Stimulated activated CD8-positive, alpha-beta memory T cell treated with anti-CD3 and anti-CD28 coated beads, Interleukin-12 subunit alpha, Interleukin-12 subunit beta, amount 100 ng/mL, for 24 hours (primary cell): ENCODE measurements around the gene PRTG.
"Not testable (repeated sequence)": the region's sequence is repeated elsewhere in the genome, so short reads cannot be mapped to it uniquely, and the experiment has no call there.

Experiments
- DNase-seq: peaks from one replicate; pipeline ENCODE4 v3.0.0-alpha.2; 2020; ENCODE audit errors: extremely low read depth

Gene PRTG, protein sequence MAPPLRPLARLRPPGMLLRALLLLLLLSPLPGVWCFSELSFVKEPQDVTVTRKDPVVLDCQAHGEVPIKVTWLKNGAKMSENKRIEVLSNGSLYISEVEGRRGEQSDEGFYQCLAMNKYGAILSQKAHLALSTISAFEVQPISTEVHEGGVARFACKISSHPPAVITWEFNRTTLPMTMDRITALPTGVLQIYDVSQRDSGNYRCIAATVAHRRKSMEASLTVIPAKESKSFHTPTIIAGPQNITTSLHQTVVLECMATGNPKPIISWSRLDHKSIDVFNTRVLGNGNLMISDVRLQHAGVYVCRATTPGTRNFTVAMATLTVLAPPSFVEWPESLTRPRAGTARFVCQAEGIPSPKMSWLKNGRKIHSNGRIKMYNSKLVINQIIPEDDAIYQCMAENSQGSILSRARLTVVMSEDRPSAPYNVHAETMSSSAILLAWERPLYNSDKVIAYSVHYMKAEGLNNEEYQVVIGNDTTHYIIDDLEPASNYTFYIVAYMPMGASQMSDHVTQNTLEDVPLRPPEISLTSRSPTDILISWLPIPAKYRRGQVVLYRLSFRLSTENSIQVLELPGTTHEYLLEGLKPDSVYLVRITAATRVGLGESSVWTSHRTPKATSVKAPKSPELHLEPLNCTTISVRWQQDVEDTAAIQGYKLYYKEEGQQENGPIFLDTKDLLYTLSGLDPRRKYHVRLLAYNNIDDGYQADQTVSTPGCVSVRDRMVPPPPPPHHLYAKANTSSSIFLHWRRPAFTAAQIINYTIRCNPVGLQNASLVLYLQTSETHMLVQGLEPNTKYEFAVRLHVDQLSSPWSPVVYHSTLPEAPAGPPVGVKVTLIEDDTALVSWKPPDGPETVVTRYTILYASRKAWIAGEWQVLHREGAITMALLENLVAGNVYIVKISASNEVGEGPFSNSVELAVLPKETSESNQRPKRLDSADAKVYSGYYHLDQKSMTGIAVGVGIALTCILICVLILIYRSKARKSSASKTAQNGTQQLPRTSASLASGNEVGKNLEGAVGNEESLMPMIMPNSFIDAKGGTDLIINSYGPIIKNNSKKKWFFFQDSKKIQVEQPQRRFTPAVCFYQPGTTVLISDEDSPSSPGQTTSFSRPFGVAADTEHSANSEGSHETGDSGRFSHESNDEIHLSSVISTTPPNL

DNA sequence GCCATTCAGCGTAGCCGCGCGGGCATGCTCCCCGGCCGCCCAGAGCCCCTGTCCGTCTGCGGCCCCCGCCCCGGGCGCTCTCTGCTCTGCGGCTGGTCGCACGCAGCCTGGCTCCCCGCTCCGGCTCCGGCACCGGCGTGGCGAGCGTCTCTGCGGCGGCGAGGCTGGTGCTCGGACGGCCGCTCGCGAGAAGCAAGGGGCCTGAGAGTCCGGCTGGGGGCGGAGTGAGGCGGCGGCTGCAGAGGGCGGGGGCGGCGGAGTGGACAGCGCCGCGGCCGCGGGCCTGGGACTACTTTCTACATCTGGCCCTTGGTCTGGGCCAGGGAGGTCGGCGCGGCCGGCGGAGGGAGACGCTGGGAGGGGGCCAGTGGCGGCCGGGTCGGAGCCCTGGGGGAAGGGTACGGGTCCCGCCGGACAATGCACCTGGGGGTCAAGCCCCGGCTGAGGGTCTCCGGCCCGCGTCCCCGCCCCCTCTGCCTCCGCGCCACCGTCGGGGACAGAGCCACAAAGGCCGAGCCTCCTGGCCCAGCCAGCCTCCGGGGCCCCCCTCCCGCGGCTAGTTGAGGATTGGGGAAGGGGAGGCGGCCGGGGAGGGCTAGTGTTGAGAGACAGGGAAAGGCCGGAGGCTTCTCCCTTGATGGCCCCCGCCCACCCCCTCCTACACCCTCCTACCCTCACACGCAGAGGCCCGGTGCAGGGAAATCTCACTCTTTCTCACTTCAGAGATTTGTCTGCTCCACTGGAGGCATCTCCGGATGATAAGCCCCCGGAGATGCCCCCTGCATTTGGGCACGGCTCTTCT lies at the start of gene PRTG:
PRTG (minus strand) TSS at position 226 of the 802 bp plus-strand sequence; CDS start at position 5, 221 bp downstream.
- no peak for DNase-seq

DNA sequence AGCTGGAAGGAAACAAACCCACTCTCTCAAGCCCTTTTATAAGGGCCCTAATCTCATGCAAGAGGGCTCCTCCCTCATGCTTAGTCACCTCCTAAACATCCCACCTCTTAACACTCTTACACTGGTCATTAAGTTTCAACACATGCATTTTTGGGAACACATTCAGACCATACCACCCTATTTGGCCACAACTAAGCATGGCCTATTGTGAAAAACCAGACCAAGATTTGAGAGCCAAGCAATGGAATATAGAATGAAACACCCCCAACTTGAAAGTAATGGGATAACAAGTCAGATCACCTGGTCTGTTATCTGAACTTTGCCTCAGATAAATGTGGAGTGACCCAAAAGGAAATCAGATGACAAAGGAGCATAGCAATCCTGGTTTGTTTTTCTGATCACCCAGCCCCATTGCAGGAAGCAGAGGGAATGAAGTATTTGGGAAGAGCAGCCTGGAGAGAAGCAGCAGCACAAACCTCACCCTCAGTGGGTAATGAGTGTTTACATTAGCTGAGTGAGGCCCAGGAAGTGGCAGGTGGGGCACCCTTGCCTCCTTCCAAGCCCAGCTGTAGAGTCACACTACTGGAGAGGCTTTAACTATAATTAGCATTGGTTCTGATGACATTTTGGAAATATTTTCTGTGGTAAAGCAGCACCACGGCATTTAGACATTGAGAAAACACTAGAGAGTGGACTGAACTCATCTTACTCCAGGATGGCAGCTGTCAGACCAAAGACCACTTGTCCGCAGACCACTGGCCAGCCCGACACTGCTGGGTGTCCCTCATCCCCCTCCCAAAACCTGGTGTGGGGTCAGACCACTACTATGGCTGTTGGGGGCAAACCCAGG lies 48.8 kb upstream of the PRTG start:
- no peak for DNase-seq

DNA sequence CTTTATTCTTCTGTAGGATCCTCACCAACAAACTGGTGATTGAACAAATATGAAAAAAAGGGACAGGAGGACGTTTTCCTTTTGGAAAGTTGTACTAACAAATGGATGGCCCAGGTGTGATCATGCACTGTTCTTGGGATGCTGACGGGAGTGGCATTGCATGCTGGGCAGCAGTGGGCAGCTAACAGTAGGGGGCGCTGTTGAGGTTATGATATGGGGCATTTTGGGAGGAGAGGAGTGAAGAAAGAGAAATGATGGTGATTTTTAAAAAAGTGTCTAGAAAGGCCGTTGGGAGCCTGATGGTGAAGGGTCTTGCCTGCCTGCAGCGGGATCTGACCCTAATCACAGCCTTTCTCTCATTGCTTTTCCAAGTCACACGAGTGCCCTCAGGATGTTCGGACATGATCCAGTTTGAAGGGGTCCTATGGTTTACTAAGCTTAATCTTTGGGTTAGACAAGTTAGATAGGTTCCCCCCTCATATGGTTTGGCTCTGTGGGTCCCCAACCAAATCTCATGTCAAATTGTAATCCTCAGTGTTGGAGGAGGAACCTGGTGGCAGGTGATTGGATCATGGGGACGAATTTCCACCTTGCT lies 46.2 kb upstream of the PRTG start:
- peak; percentile 5 for DNase-seq

DNA sequence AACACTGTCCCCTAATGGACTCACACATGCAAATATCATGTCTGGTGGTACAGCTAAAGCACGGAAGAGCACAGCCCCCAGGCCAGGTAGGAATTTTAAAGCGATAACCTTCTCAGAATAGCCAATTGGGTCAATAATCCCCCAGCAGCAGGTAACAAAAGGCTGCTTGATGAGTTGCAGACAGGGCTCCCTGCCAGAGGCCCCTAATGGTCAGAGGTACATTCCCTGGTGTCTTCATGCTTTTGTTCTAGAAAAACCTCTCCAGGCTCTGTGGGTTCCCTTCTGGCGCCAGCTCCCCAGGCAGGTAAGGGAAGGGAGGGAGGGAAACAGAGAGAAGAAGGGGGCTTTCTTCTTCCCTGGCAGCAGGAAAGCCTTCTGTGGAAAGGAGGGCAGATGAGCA lies 43.4 kb upstream of the PRTG start:
- no peak for DNase-seq

DNA sequence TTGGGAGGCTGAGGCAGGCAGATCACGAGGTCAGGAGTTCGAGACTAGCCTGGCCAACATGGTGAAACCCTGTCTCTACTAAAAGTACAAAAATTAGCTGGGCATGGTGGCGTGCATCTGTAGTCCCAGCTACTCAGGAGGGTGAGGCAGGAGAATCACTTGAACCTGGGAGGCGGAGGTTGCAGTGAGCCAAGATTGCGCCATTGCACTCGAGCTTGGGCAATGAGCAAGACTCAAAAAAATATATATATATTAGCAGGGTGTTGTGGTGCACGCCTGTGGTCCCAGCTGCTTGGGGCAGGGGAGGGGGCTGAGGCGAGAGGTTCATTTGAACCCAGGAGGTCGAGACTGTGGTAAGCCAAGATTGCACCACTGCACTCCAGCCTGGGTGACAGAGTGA lies 42.6 kb upstream of the PRTG start:
- DNase-seq: not testable (repeated sequence)

DNA sequence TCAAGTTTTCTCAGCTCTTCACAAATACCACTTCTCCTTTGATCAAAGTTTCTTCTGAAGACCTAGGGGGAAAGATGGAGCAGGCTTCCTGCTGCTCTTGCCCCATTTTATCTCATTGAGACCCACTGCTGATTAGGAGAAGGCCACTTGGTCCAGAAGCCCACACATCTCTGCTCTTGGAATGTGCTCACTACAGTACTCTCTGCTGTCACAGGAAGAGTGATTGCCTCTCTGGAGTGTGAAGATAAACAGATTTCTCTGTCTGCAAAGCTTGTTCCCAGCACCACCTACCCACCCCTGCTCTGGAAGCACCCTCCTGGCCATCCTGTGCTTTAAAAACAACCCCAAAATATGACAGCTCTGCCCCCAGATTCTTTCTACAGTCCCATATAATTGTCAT lies 41.3 kb upstream of the PRTG start:
- DNase-seq: no peak

DNA sequence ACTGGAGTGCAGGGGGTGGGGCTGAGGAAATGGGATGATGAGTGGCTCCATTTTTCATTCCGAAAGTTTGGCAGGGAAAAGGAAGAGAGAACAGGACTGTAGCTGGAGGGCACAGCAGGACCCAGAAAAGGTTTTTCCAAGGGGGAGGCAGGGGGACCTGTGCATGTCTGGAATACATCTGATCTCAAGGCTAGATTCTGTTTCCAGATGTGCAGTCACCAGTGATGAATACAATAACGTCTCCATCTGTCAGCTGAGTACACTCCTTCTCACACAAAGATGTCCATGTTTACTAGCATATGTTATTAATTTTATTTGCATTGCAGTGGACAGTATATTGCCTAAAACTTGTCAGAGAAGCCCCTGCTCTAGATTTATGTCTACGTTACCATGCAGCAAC lies 39.9 kb upstream of the PRTG start:
- no peak for DNase-seq

DNA sequence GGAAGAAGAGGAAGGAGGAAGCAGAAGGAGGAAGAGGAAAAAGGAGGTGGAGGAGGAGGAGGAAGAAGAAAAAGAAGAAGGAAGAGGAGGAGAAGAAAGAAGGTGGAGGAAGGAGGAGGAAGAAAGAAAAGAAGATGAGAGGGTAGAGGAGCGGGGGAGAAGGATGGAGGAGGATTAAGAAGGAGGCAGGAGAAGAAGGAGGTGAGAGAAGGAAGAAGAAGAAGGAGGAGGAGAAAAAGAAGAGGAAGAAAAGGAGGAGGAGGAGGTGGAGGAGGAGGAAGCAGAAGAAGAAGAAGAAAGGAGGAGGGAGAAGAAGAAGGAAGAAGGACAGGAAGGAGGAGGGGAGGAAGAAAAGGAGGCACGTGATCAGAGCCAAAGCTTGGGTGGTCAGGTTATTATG lies 37.3 kb upstream of the PRTG start:
- DNase-seq: no peak

DNA sequence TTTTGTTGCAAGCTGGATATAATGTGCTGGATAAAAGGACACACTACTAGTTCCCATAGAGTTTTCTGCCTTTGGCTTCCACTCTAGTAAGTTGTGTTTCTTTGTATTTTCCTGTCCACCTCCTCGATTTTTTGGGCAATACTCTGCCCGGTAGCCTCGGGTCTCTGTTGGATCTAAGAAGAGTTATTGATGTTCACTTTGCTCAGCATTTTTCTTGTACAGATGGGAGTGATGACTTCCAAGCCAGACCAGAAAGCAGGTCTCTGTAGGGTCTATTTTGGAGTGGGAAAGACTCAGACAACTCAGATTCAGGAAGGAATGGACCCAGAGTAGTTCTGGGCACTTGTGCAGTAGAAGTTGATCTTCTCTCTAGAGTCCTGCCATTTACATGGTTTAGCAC lies 36.0 kb upstream of the PRTG start:
- no peak for DNase-seq

DNA sequence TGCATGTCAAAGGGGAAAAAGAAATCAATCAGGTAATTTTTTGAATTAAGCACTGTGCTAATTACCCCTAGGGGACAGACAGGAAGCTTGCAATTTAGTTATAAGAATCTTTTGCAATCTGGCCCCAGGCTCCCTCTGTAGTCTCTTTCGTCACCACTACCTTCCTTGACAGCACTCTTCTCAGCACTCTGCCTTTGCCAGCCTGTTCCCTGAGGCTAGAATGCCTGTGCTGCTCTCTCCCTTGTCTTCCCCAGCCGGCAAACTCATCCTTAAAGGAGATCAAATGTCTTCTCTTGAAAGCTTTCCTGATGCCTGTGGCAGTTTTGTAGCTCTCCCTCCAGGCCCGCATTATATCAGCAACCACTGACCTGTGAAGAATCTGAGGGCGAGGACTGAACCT lies 32.4 kb upstream of the PRTG start:
- no peak for DNase-seq

DNA sequence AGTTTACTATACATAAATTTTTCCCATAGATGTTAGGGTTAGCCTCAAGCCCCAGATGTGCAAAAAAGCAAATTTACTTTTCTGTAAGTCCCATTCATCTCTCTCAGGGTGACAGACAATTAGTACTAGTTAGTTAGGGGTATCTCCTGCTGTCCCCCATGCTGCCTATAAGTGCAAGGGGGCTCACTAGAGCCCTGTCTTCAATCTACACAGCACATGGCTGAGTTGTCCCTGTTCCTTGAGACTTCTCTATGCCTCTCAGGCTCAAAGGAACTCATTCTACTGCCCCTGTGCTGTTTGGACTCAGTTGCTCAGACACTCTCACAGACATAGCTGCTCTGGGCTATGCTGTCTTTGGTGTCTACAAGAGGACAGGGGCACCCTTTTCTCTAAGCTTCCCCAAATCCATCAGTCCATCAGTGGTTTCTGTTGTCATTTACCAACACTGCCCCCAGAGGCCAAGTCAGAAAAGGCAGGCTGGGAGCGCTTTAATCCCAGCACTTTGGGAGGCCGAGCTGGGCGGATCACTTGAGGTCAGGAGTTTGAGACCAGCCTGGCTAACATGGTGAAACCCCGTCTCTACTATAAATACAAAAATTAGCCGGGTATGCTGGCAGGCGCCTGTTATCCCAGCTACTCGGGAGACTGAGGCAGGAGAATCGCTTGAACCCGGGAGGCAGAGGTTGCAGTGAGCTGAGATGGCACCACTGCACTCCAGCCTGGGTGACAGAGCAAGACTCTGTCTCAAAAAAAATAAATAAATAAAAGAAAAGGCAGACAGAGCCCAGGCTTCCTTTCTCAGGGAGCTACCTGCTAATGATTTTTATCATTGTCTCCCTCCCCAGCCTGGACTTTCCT lies 31.4 kb upstream of the PRTG start:
- no peak for DNase-seq

DNA sequence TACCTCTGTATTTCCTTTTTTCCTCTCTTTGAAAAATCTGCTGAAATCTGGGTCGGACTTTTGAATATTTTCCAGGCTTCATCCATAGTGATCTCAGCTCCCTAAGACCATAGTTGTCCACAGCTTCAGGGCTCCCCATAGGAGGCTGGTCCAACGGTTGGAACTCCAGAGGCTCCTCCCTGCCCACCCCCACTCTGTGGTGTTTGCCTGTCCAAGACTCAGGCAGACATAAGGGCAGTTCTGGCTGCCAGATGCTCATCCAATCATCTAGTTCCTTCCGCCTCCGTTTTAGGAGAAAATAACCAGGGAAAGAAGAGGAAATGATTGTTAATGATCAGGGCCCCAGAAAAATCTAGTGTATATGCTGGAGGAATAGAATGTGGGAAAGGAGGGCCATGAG lies 27.9 kb upstream of the PRTG start:
- no peak for DNase-seq

DNA sequence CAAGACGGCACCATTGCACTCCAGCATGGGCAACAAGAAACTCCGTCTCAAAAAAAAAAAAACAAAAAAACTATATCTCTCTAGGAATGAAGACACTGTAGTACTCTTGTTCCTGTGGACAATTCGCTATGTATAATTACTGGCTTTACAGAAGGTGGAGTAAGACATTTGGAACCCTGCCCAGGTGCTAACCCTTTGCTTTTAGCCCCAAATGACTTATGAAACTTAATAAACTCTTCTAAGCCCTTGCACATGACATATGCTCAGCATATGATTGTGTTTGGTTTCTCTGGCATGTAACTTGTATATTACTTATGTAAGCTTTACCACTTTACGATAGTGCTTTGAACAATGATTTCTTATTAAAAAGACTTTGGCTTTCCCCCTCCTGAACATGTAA lies 27.3 kb upstream of the PRTG start:
- no peak for DNase-seq

DNA sequence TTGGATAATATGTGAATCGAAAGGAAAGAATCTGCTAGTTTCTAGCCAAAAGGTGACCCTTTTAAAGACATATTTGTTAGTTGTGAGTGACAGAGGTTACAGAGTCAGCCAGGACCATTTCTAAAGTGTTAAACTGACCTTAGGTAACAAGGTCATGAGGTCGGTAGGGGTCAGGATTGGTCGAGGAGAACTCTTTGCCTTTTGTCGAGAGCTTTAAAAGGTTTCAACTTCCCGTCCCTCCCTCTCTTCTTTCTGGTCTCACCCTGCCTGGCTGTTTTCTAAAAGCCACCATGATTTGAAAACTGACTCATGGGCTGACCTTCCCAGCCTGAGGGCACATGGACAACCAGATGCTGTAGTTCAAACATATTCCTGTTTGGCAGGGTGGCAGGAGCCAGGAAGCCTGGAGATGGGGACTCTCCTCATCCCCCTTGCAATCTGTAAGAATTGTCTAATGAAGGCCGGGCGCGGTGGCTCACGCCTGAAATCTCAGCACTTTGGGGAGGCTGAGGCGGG lies 25.8 kb upstream of the PRTG start:
- no peak for DNase-seq

DNA sequence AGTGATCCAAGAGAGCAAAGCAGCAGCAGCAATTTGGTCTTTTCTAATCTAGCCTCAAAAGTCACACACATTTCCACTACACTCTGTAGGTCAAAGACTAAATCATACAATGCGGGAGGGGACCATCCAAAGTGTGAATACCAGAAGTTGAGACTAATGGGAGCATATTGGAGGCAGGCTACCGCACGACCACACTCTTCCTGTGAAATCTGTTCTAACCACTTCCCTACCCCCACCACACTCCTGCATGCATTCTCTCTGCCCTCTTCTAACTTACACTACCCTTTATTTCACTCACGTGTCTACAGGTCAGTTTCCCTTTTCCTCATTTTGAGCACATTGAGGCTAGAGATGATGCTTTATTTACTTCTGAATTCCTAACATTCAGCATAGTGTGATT lies 23.7 kb upstream of the PRTG start:
- no peak for DNase-seq

DNA sequence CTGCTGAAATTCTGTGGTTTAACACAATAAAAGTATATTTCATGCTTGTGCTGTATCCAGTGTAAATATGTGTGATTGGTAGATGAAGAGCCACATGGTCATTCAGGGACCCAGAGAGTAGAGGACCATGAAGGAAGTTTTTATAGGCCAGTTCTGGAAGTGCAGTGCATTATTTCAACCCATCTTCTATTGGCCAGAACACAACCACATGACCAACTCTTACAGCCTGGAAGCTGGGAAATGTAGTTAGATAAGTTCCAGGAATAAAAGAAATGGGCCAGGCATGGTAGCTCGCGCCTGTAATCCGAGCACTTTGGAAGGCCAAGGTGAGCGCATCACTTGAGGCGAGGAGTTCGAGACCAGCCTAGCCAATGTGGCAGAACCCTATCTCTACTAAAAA lies 21.4 kb upstream of the PRTG start:
- no peak for DNase-seq

DNA sequence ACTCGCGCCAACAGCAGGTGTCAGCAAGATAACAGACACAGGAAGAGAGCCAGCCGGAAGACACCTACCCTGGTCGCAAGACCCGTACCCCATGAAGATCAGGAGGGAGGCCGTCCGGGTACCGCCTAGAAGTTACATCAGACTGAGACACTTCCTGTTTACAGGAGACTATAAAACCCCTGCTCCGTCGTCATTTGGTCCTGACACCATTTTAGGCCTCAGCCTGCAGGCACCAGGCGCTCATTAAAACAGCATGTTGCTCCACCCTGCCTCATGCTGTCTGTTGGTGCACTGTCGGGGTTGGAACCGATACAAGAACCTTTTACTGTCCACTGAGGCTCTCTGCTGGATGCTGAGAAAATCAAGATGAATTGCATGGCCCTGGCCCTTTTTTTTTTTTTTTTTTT lies 15.6 kb upstream of the PRTG start:
- no peak for DNase-seq

DNA sequence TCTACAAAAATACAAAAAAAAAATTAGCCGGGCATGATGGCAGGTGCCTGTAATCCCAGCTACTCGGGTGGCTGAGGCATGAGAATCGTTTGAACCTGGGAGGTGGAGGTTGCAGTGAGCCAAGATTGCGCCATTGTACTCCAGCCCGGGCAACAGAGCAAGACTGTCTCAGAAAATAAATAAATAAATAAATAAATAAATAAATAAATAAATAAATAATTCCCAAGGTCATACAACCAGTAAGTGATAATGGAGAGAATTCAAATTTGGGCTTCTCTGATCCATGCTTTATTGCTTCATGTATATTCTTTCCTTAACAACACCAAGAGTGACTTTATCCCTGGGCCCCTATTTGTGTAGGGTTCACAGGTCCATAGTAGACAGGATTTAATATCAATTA lies 10.5 kb upstream of the PRTG start:
- not testable (repeated sequence) for DNase-seq

DNA sequence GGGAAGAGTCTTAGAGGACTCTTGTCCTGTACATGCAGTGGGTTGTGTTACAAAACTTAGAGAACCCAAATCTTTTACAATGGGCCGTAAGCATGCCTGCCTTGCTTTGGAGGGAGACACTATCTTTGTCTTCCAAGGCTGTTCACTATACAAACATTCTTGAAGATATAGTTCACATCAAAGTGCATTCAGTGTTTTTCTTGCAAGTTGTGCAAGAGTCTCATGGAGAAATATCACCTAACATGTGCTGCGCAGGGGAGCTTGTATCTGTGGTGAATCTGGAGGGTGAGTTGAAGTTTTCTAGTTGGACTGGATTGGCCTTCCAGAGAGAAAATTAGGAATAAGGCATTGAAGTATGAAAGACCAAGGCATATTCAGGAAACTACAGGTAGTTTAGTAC lies 7.8 kb upstream of the PRTG start:
- no peak for DNase-seq
